ENCODE results near the gene DOK5. TPM values are rescaled to one million over a fixed set of nuclear protein-coding genes. Genes with fewer than 3 reads are reported as not detected.
A peak's percentile ranks its signal among the peaks of the same experiment; 100 is the strongest.

The DOK5 gene
- total and polyA plus RNA-seq, 2 donors = 4.2 to 20.4 TPM

DNA sequence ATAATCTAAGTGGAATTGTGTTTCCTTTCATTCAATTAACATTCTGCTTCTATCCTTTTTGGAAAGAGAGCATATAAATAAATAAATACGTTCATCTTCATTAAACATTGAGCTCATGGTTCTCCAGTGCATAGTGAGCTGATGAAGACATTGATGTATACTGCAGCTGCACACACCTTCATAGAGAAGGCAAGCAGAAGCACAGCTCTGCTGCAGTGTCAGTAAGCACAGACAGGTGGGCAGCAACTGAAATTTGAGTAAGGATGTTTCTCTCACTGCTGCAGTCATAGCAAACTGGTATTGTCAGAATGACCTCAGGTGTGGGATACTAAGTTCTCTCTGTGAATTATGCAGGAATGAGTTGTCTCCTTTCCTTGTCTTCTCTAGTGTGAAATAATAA is 202.9 kb downstream of the DOK5 start:
- Histone ChIP-seq H3K4me1 (ENCODE audit: insufficient read depth) (no peaks in the 10 kb centered on the region), H3K27ac (ENCODE audit: low read depth) (no peak overlapping the region), H3K4me3 (ENCODE audit: low read depth, low read length) (no peak overlapping the region), H3K36me3 (ENCODE audit: insufficient read depth) (no peaks in the 10 kb centered on the region)
- 71% methylated on average over 1 of the region's 1 CpG for WGBS
- no peak for DNase-seq (ENCODE audit: extremely low spot score)

DNA sequence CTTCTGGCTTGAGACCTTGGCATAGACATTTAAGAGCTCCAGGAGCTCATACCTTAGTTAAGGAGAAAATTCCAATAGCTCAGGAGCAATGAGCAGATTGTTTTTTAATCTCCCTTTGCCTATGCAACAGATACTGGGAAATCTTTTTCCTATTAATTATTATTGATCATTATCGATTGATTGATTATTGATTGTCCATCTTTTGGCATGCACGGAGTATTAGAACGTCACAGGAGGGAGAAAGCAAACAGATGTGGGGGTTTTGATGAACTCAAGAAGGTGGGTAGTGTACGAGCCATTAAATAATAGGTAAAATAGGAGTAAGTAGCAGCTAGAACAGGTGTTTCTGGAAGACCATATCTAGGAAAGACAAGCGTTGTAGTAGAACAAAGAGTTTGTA is 205.0 kb downstream of the DOK5 start:
- Histone ChIP-seq H3K4me3 (ENCODE audit: low read depth, low read length) (no peak overlapping the region), H3K27ac (ENCODE audit: low read depth) (no peak overlapping the region), H3K36me3 (ENCODE audit: insufficient read depth) (no peaks in the 10 kb centered on the region), H3K4me1 (ENCODE audit: insufficient read depth) (no peaks in the 10 kb centered on the region)
- no peak for DNase-seq (ENCODE audit: extremely low spot score)
- 47% methylated on average over 5 of the region's 5 CpGs for WGBS

DNA sequence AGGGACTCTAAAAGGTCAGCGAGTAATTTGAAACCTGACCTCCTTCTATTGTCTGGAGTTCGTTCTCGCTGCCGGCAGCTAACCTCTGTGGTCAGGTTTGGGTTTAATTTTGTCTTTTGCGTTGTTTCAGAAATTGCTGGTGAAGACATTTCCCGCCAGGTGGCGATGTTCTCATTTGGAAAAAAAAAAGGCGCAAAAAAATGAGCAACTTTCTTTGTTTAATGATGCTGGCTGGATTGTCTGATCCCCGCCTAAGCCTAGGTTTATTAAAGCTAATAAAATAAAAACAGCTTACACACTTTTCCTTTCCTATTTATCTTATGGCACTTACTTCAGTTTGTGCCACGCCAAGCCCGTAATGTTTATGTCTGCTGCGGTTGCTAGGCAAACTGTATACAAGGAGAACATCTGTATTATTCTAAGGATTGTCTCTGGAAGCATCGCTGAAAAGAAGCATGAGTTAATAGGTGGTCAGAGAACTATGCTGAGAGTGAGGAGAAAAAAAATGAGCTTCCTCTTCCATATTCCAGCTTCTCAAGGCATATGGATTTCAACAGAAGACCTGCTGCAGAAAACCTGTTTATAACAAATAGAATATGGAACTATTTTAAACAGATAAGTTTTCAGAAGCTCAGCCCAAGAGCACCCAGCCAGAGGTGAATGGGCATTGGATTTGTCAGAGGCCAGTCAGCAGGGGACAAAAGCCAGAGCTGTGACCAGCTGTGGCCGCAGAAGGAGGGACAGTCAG is 205.7 kb downstream of the DOK5 start:
- Histone ChIP-seq H3K27ac (ENCODE audit: low read depth) (no peak overlapping the region), H3K4me1 (ENCODE audit: insufficient read depth) (no peaks in the 10 kb centered on the region), H3K4me3 (ENCODE audit: low read depth, low read length) (no peak overlapping the region), H3K36me3 (ENCODE audit: insufficient read depth) (no peaks in the 10 kb centered on the region)
- 6% methylated on average over 14 of the region's 14 CpGs for WGBS
- peak; percentile 77 for DNase-seq (ENCODE audit: extremely low spot score)

DNA sequence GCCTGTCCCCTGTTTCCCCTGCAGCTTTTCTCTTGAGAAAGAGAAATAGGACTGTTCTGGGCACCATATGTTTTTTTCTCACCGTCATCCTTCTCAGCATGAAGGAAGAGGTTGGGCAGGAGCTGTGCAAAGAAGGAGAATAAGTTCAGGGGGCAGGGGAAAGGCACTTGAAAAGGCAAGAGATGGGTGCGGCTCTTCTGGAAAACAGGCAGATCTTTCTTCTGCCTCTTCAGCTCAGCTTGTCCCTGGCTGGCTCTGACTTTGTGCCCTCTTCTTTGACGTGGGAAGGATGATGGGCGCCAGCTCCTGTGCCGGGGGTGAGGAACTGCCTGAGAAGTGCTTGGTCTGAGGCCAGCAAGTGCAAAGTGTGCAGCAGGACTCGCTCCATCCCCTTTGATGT is 206.5 kb downstream of the DOK5 start:
- H3K4me3 ChIP-seq (ENCODE audit: low read depth, low read length) = no peak overlapping the region
- H3K36me3 ChIP-seq (ENCODE audit: insufficient read depth) = no peaks in the 10 kb centered on the region
- DNase-seq (ENCODE audit: extremely low spot score) = no peak
- H3K4me1 ChIP-seq (ENCODE audit: insufficient read depth) = no peaks in the 10 kb centered on the region
- WGBS = 55% methylated on average over 6 of the region's 6 CpGs
- H3K27ac ChIP-seq (ENCODE audit: low read depth) = no peak overlapping the region

DNA sequence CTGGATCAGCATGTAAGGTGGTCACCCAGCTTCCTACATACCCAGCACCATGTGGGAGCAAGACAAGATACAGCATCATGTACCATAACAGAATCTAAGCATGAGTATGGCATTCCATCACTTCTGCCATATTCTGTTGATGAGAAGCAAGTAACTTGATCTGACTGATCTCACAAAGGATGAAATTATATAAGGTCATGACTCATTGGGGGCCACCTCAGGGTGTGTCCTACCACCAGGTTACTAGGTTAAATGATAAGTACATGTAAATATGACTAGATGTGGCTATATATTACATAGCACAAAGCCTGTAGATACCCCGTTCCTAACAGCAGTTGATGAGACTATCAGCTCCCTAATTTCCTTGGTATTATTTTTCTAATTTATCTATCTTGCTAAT is 213.1 kb downstream of the DOK5 start:
- 96% methylated on average over 1 of the region's 1 CpG for WGBS
- no peak for DNase-seq (ENCODE audit: extremely low spot score)
- H3K36me3 ChIP-seq (ENCODE audit: insufficient read depth) = no peaks in the 10 kb centered on the region
- no peak overlapping the region for H3K4me3 ChIP-seq (ENCODE audit: low read depth, low read length)
- H3K27ac ChIP-seq (ENCODE audit: low read depth) = no peak overlapping the region
- H3K4me1 ChIP-seq (ENCODE audit: insufficient read depth) = no peaks in the 10 kb centered on the region

DNA sequence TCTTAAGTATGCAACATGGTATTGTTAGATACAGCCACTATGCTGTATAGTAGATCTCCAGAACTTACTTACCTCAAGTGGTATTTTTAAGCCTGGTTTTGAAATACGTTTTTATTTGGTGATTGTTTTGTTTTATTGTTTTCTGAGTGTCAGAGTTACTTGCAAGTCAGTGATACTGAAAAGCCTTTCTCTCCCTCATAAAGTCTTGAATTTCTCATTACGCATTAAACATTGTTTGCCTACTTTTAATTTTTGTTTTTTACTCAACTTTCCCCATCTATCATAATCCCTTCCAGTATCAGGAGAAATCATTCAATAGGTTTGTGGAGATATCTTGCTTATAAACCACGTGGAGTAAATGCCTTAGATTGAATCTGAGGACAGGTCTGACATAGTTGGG is 214.9 kb downstream of the DOK5 start:
- Histone ChIP-seq H3K4me1 (ENCODE audit: insufficient read depth) (no peaks in the 10 kb centered on the region), H3K4me3 (ENCODE audit: low read depth, low read length) (no peak overlapping the region), H3K36me3 (ENCODE audit: insufficient read depth) (no peaks in the 10 kb centered on the region), H3K27ac (ENCODE audit: low read depth) (no peak overlapping the region)
- DNase-seq (ENCODE audit: extremely low spot score) = no peak
- 73% methylated on average over 3 of the region's 3 CpGs for WGBS

DNA sequence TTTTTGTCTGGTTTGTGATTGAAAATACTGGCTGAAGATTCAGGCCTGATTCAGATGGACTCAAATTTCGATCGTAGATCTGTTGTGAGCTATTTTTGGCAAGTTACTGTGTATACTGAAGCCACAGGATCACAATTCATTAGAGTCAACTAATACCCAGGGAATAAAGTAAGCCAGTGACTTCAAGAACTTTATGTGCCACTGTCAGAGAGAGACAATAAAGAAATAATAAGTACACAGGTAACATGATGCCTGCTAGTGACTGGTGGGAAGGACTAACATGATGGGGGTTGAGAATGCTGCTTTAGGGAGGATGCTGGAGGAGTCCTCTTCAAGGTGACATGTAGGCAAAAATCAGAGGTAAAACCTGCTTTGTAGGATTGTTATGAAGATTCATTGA is 215.9 kb downstream of the DOK5 start:
- no peak for DNase-seq (ENCODE audit: extremely low spot score)
- no peaks in the 10 kb centered on the region for H3K36me3 ChIP-seq (ENCODE audit: insufficient read depth)
- no peak overlapping the region for H3K4me3 ChIP-seq (ENCODE audit: low read depth, low read length)
- no peak overlapping the region for H3K27ac ChIP-seq (ENCODE audit: low read depth)
- H3K4me1 ChIP-seq (ENCODE audit: insufficient read depth) = no peaks in the 10 kb centered on the region
- 31% methylated on average over 2 of the region's 2 CpGs for WGBS

DNA sequence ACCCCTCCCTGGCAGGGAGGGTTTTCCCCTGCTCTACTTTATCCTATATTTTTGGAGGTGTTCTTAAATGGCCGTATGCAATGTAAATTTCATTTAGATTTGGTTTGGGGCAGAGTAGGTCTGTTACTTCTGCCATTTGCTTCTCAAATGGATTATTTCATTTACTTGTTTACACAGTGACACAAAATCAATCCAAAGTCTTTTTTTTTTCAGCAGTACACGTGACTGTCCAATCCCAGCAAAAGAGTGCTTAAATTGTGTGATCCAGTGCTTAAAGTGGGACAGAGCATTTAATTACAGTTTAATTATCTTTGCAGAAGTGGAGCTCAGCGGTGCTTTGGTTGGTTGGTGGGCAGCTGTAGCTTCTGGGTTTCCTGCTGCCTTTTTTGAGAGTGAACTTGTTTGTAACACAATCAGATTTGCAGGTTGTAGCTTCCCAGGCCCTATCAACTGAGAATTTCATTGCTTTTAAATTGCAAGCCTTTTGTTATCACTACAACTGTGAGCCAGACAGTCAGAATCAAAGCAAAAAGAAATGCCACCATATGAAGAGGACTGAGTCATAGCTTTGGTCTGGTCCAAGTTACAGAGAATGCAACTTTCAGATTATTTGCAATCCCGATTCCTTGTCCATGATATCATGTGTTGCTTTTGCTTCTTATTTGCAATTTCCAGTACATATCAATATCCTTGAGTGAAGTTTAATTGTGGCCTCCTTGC is 216.9 kb downstream of the DOK5 start:
- WGBS = 79% methylated on average over 4 of the region's 4 CpGs
- H3K4me1 ChIP-seq (ENCODE audit: insufficient read depth) = no peaks in the 10 kb centered on the region
- DNase-seq (ENCODE audit: extremely low spot score) = no peak
- no peak overlapping the region for H3K27ac ChIP-seq (ENCODE audit: low read depth)
- H3K36me3 ChIP-seq (ENCODE audit: insufficient read depth) = no peaks in the 10 kb centered on the region
- no peak overlapping the region for H3K4me3 ChIP-seq (ENCODE audit: low read depth, low read length)

DNA sequence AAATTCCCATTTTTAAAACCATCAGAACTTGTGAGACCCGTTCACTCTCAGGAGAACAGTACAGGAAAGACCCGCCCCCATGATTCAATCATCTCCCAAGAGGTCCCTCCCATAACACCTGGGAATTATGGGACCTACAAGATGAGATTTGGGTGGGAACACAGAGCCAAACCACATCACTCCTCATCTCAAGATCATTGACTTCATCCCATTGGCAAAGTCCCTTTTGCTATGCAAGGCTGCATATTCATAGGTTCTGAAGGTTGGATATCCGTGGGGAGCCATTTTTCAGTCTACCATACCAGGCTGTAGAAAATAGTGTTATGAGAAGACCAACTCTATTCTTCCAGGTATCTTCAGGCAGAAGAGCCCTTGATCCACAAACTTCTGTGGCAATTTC is 219.1 kb downstream of the DOK5 start:
- no peaks in the 10 kb centered on the region for H3K4me1 ChIP-seq (ENCODE audit: insufficient read depth)
- H3K27ac ChIP-seq (ENCODE audit: low read depth) = no peak overlapping the region
- no peaks in the 10 kb centered on the region for H3K36me3 ChIP-seq (ENCODE audit: insufficient read depth)
- WGBS = 90% methylated on average over 3 of the region's 3 CpGs
- no peak for DNase-seq (ENCODE audit: extremely low spot score)
- H3K4me3 ChIP-seq (ENCODE audit: low read depth, low read length) = no peak overlapping the region

DNA sequence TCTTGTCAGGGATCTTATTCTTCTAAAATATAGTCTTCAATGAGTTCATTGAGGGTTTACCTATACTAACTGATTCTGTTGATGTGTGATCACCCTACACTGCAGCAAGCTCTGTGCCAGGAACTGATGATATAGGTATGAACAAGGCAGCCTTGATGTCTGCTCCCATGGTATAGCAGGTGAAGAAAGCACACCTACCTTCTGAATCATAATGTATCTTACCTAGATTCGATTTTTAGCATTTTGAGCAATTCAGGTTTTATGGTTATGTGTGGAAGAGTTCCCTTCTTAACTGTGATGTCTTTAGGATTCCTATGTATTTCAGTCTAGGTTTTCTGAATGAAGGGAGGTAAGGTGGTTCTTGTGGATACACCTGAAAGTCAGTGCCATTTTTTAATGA is 223.0 kb downstream of the DOK5 start:
- Histone ChIP-seq H3K4me1 (ENCODE audit: insufficient read depth) (no peaks in the 10 kb centered on the region), H3K36me3 (ENCODE audit: insufficient read depth) (no peaks in the 10 kb centered on the region), H3K4me3 (ENCODE audit: low read depth, low read length) (no peak overlapping the region), H3K27ac (ENCODE audit: low read depth) (no peak overlapping the region)
- WGBS = 78% methylated on average over 1 of the region's 1 CpG
- DNase-seq (ENCODE audit: extremely low spot score) = no peak
